Activated CD8-positive, alpha-beta T cell treated with anti-CD3 and anti-CD28 coated beads for 36 hours (primary cell): ENCODE results near the gene PRR20G. TPM values are rescaled to one million over a fixed set of nuclear protein-coding genes. Genes with fewer than 3 reads are reported as not detected.

ENCODE experiments used
- ATAC-seq: fragments of 200-7000 bp; cut with Tn5 transposase; one replicate; pipeline ENCODE4 v1.10.0; 2021; ENCODE audit warnings: mild to moderate bottlenecking, moderate library complexity
- CTCF ChIA-PET: fragments of 350-600 bp; sonication (Branson Sonifier 250); formaldehyde crosslinking; loops from one replicate; lab custom pipeline; 2021; ENCODE audit warnings: antibody characterized with exemption; lab: Charles Lee
- POLR2A ChIA-PET: fragments of 350-600 bp; sonication (Branson Sonifier 250); formaldehyde crosslinking; loops from one replicate; lab custom pipeline; 2021; ENCODE audit warnings: antibody characterized with exemption; lab: Charles Lee
- DNase-seq: peaks from one replicate; pipeline ENCODE4 v3.0.0-alpha.2; 2020
- H3K27ac Mint-ChIP-seq: one replicate; pipeline ENCODE4 v1.8.0; 2021; ENCODE audit warnings: mild to moderate bottlenecking, mixed read lengths
- H3K27me3 Mint-ChIP-seq: one replicate; pipeline ENCODE4 v1.8.0; 2021; ENCODE audit warnings: mixed read lengths
- H3K36me3 Mint-ChIP-seq: one replicate; pipeline ENCODE4 v1.8.0; 2021; ENCODE audit warnings: low read depth, mixed read lengths
- H3K4me1 Mint-ChIP-seq: one replicate; pipeline ENCODE4 v1.8.0; 2021; ENCODE audit warnings: low read depth, mixed read lengths
- H3K4me3 Mint-ChIP-seq: one replicate; pipeline ENCODE4 v1.8.0; 2021; ENCODE audit warnings: mild to moderate bottlenecking, moderate library complexity, mixed read lengths
- H3K9me3 Mint-ChIP-seq: one replicate; pipeline ENCODE4 v1.8.0; 2021; ENCODE audit warnings: mixed read lengths
- CTCF ChIP-seq: fragments of 200-600 bp; IDR thresholded peaks from one replicate; pipeline ENCODE4 v1.8.0; 2022; ENCODE audit warnings: antibody characterized with exemption, mild to moderate bottlenecking
- intact Hi-C: fragments of 100-400 bp; cut with micrococcal nuclease; formaldehyde crosslinking; loops from one replicate; pipeline ENCODE4 v1.10.0; 2022
- total RNA-seq, 2 experiments: library from RNA; stranded (reverse); gene quantifications; one replicate each; pipeline ENCODE4 v1.2.3, GENCODE V29; 2021

Gene PRR20G
- total RNA-seq, 2 experiments from 2014 or later, result not detected

GRCh38 chr3:127247292-127247691, 40.6 kb downstream of the PRR20G start:
- Mint-ChIP-seq H3K9me3 (peaks cover 36% of the 10 kb centered on the region), H3K27me3 (peaks cover 1% of the 10 kb centered on the region), H3K4me3 (no peak overlapping the region), H3K27ac (no peak overlapping the region), H3K4me1 (no peaks in the 10 kb centered on the region), H3K36me3 (no peaks in the 10 kb centered on the region)
- DNase-seq (no peak), ATAC-seq (no peak)
- POLR2A ChIA-PET, result no interaction called here
- no peak for TF ChIP-seq CTCF
- intact Hi-C loops, result no loop called here
- CTCF ChIA-PET, result no interaction called here

- intact Hi-C loops, result no loop called here
- POLR2A ChIA-PET, result interaction anchor here (1.0 kb wide), 1 partner anchor 17 kb away, joined by 3 read pairs; no protein-coding TSS in a partner anchor
- TF ChIP-seq CTCF, result no peak
- ATAC-seq (no peak), DNase-seq (no peak)
- Mint-ChIP-seq H3K27me3 (peaks cover 10% of the 10 kb centered on the region), H3K4me3 (no peak overlapping the region), H3K27ac (no peak overlapping the region), H3K9me3 (peaks cover 7% of the 10 kb centered on the region), H3K36me3 (no peaks in the 10 kb centered on the region), H3K4me1 (no peaks in the 10 kb centered on the region)
- CTCF ChIA-PET, result no interaction called here
Measured at GRCh38 chr3:127238602-127239001, 49.2 kb downstream of the PRR20G start.

DNA sequence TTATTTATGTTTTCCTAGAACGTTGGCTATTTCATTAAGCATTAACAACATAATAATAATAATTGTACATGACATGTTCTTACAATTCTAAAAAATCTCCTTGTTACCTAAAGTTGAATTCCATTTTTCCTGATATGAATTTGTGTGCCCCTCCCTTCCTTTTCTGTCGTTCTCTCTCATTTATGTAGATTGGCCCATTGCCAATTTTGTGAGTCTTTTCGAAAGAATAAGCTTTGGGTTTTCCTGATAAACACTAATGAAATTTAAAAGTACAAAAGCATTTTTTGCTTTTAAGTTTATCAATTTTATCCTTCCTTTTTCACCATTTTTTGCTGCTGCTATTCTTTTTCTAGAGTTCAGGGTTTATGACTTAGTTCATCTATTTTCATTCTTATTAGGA, 50.0 kb downstream of the PRR20G start:
- Mint-ChIP-seq H3K36me3 (no peaks in the 10 kb centered on the region), H3K27me3 (peaks cover 10% of the 10 kb centered on the region), H3K9me3 (peaks cover 5% of the 10 kb centered on the region), H3K4me1 (no peaks in the 10 kb centered on the region), H3K27ac (no peak overlapping the region), H3K4me3 (no peak overlapping the region)
- CTCF ChIA-PET, result no interaction called here
- intact Hi-C loops, result no loop called here
- no peak for DNase-seq
- POLR2A ChIA-PET, result interaction anchor here (0.8 kb wide), 1 partner anchor 169 kb away, joined by 3 read pairs; no protein-coding TSS in a partner anchor
- TF ChIP-seq CTCF, result no peak
- no peak for ATAC-seq

GRCh38 chr3:127235706-127236105, 52.1 kb downstream of the PRR20G start:
- H3K36me3 Mint-ChIP-seq, result no peaks in the 10 kb centered on the region
- peaks cover 8% of the 10 kb centered on the region for H3K27me3 Mint-ChIP-seq
- H3K4me1 Mint-ChIP-seq, result no peaks in the 10 kb centered on the region
- H3K4me3 Mint-ChIP-seq, result no peak overlapping the region
- no peak for TF ChIP-seq CTCF
- ATAC-seq, result no peak
- intact Hi-C loops, result no loop called here
- peaks cover 4% of the 10 kb centered on the region for H3K9me3 Mint-ChIP-seq
- POLR2A ChIA-PET, result no interaction called here
- DNase-seq, result no peak
- no peak overlapping the region for H3K27ac Mint-ChIP-seq
- CTCF ChIA-PET, result no interaction called here

- ATAC-seq (no peak), DNase-seq (no peak)
- intact Hi-C loops, result no loop called here
- Mint-ChIP-seq H3K9me3 (peaks cover 4% of the 10 kb centered on the region), H3K27me3 (peaks cover 5% of the 10 kb centered on the region), H3K4me1 (no peaks in the 10 kb centered on the region), H3K36me3 (no peaks in the 10 kb centered on the region), H3K4me3 (no peak overlapping the region), H3K27ac (no peak overlapping the region)
- CTCF ChIA-PET, result no interaction called here
- no peak for TF ChIP-seq CTCF
- POLR2A ChIA-PET, result no interaction called here
Measured at GRCh38 chr3:127234778-127235177, 53.1 kb downstream of the PRR20G start.

Other genes with a start within 250 kb of the PRR20G start
- not detected for gene PRR23E, start 94.9 kb downstream of the PRR20G start, total RNA-seq